WTC11 (cell line): Measurements from ENCODE around the gene LRRC70. TPM values are rescaled to one million over a fixed set of nuclear protein-coding genes. Genes with fewer than 3 reads are reported as not detected.

Experiments used
- ATAC-seq: fragments of 200-7000 bp; cut with Tn5 transposase; 2 replicates; pipeline ENCODE4 v1.10.0; 2021; ENCODE audit warnings: mild to moderate bottlenecking, moderate library complexity
- CTCF ChIA-PET: fragments of 300-600 bp; sonication (Branson Sonifier 250); formaldehyde crosslinking; loops from one replicate; lab custom pipeline; 2021; ENCODE audit warnings: antibody characterized with exemption; lab: Charles Lee
- POLR2A ChIA-PET: fragments of 350-600 bp; sonication (Branson Sonifier 250); formaldehyde crosslinking; loops from one replicate; lab custom pipeline; 2021; ENCODE audit warnings: antibody characterized with exemption; lab: Charles Lee
- DNase-seq: peaks from one replicate; pipeline ENCODE4 v3.0.0; 2021; ENCODE audit warnings: low spot score
- H3K27ac Mint-ChIP-seq: 2 replicates; pipeline ENCODE4 v1.8.0; 2021; ENCODE audit warnings: mixed read lengths
- H3K27me3 Mint-ChIP-seq: 2 replicates; pipeline ENCODE4 v1.8.0; 2021; ENCODE audit warnings: low read depth, mild to moderate bottlenecking, moderate library complexity, mixed read lengths
- H3K36me3 Mint-ChIP-seq: 2 replicates; pipeline ENCODE4 v1.8.0; 2021; ENCODE audit warnings: mixed read lengths
- H3K4me1 Mint-ChIP-seq: 2 replicates; pipeline ENCODE4 v1.8.0; 2022; ENCODE audit warnings: mixed read lengths
- H3K4me3 Mint-ChIP-seq: 2 replicates; pipeline ENCODE4 v1.8.0; 2021; ENCODE audit warnings: mild to moderate bottlenecking, moderate library complexity, mixed read lengths
- H3K9me3 Mint-ChIP-seq: 2 replicates; pipeline ENCODE4 v1.8.0; 2021; ENCODE audit warnings: mixed read lengths
- ATF1 ChIP-seq: sonication (generic); formaldehyde crosslinking; IDR thresholded peaks from 2 replicates; pipeline ENCODE4 v1.8.1; 2023; ENCODE audit warnings: mild to moderate bottlenecking, moderate library complexity, missing genetic modification reagents
- CBFB ChIP-seq: sonication (generic); formaldehyde crosslinking; IDR thresholded peaks from 2 replicates; pipeline ENCODE4 v1.8.1; 2022; ENCODE audit warnings: mild to moderate bottlenecking, low read depth, missing genetic modification reagents
- E2F4 ChIP-seq: sonication (generic); formaldehyde crosslinking; IDR thresholded peaks from 2 replicates; pipeline ENCODE4 v1.8.1; 2022; ENCODE audit warnings: low read depth, mild to moderate bottlenecking, moderate library complexity, missing genetic modification reagents, borderline replicate concordance
- E2F5 ChIP-seq: sonication (generic); formaldehyde crosslinking; IDR thresholded peaks from 2 replicates; pipeline ENCODE4 v1.8.1; 2022; ENCODE audit warnings: mild to moderate bottlenecking, moderate library complexity, missing genetic modification reagents
- FOXJ3 ChIP-seq: sonication (generic); formaldehyde crosslinking; IDR thresholded peaks from 2 replicates; pipeline ENCODE4 v1.9.0; 2021; ENCODE audit warnings: missing genetic modification reagents, mild to moderate bottlenecking, borderline replicate concordance
- MYBL2 ChIP-seq: sonication (generic); formaldehyde crosslinking; IDR thresholded peaks from 2 replicates; pipeline ENCODE4 v1.8.1; 2023; ENCODE audit warnings: mild to moderate bottlenecking, moderate library complexity, missing genetic modification reagents
- NFE2L1 ChIP-seq: sonication (generic); formaldehyde crosslinking; IDR thresholded peaks from 2 replicates; pipeline ENCODE4 v1.8.1; 2023; ENCODE audit warnings: missing genetic modification reagents
- NFYB ChIP-seq: sonication (generic); formaldehyde crosslinking; conservative IDR thresholded peaks from 2 replicates; pipeline ENCODE4 v1.8.0; 2022; ENCODE audit warnings: low read depth, missing genetic modification reagents
- PRDM15 ChIP-seq: sonication (generic); formaldehyde crosslinking; IDR thresholded peaks from 2 replicates; pipeline ENCODE4 v1.8.0; 2022; ENCODE audit warnings: missing genetic modification reagents
- PRRX2 ChIP-seq: fragments of 250-450 bp; sonication (Bioruptor Pico); IDR thresholded peaks from 2 replicates; pipeline ENCODE4 v1.8.0; 2021; ENCODE audit warnings: mild to moderate bottlenecking
- TP53 ChIP-seq: sonication (generic); formaldehyde crosslinking; IDR thresholded peaks from 2 replicates; pipeline ENCODE4 v1.8.1; 2023; ENCODE audit warnings: mild to moderate bottlenecking, missing genetic modification reagents
- USF1 ChIP-seq: sonication (generic); formaldehyde crosslinking; IDR thresholded peaks from 2 replicates; pipeline ENCODE4 v1.8.0; 2022; ENCODE audit warnings: mild to moderate bottlenecking, missing genetic modification reagents
- ZBTB43 ChIP-seq: sonication (generic); formaldehyde crosslinking; IDR thresholded peaks from 2 replicates; pipeline ENCODE4 v1.8.1; 2023; ENCODE audit warnings: mild to moderate bottlenecking, missing genetic modification reagents
- ZNF121 ChIP-seq: sonication (generic); formaldehyde crosslinking; IDR thresholded peaks from 2 replicates; pipeline ENCODE4 v1.8.0; 2023; ENCODE audit warnings: missing genetic modification reagents
- total RNA-seq: library from RNA; stranded (reverse); gene quantifications from 3 replicates; pipeline ENCODE4 v1.2.3, GENCODE V29; 2021

Gene LRRC70
- total RNA-seq, 1 experiment from 2014 or later: 0.37 TPM

GRCh38 chr5:62621280-62621679, 42.7 kb downstream of the LRRC70 start:
- peaks cover 42% of the 10 kb centered on the region for H3K4me1 Mint-ChIP-seq
- ATAC-seq: peak; percentile 100
- CTCF ChIA-PET: no interaction called here

GRCh38 chr5:62623271-62623670, 44.7 kb downstream of the LRRC70 start:
- DNase-seq: no peak
- CTCF ChIA-PET: interaction anchor here (0.7 kb wide), 1 partner anchor 205 kb away, joined by 3 read pairs; no protein-coding TSS in a partner anchor
- no peaks in the 10 kb centered on the region for H3K27me3 Mint-ChIP-seq
- TF ChIP-seq PRRX2 (CRISPR knock-in tag) (no peak), PRDM15 (CRISPR knock-in tag) (no peak), E2F5 (CRISPR knock-in tag) (no peak), NFE2L1 (CRISPR knock-in tag) (no peak), ATF1 (CRISPR knock-in tag) (no peak), ZNF121 (CRISPR knock-in tag) (no peak), USF1 (CRISPR knock-in tag) (no peak), TP53 (CRISPR knock-in tag) (no peak), NFYB (no peak), CBFB (CRISPR knock-in tag) (no peak)

More at GRCh38 chr5:62621280-62621679, 42.7 kb downstream of the LRRC70 start:
- TF ChIP-seq E2F4 (CRISPR knock-in tag) (no peak), PRDM15 (CRISPR knock-in tag) (no peak), MYBL2 (CRISPR knock-in tag) (no peak), FOXJ3 (CRISPR knock-in tag) (no peak), ZNF121 (CRISPR knock-in tag) (no peak), ZBTB43 (no peak), TP53 (CRISPR knock-in tag) (no peak), E2F5 (CRISPR knock-in tag) (no peak)
- TF ChIP-seq, all 79 proteins: peak for 0
- Mint-ChIP-seq H3K27me3 (no peaks in the 10 kb centered on the region), H3K4me3 (peak overlapping the region; percentile 33), H3K36me3 (0 out of 2 replicates have a peak, but pooled peaks cover 5% of the 10 kb centered on the region), H3K27ac (peak overlapping the region; percentile 90), H3K9me3 (no peaks in the 10 kb centered on the region)
- DNase-seq: peak; percentile 82
- POLR2A ChIA-PET: no interaction called here

More at GRCh38 chr5:62623271-62623670, 44.7 kb downstream of the LRRC70 start:
- H3K27ac Mint-ChIP-seq: no peak overlapping the region
- no peaks in the 10 kb centered on the region for H3K9me3 Mint-ChIP-seq
- H3K36me3 Mint-ChIP-seq: 0 out of 2 replicates have a peak, but pooled peaks cover 5% of the 10 kb centered on the region
- POLR2A ChIA-PET: interaction anchor here (0.7 to 0.8 kb wide), 2 partner anchors 81 to 181 kb away, joined by 3 read pairs; no protein-coding TSS in a partner anchor
- H3K4me3 Mint-ChIP-seq: no peak overlapping the region
- ATAC-seq: no peak
- H3K4me1 Mint-ChIP-seq: peaks cover 62% of the 10 kb centered on the region
